ENCODE data around the gene BATF. TPM values are rescaled to one million over a fixed set of nuclear protein-coding genes. Genes with fewer than 3 reads are reported as not detected.

Gene BATF
- polyA plus RNA-seq, 1 donor from 2014 or later, result not detected

DNA sequence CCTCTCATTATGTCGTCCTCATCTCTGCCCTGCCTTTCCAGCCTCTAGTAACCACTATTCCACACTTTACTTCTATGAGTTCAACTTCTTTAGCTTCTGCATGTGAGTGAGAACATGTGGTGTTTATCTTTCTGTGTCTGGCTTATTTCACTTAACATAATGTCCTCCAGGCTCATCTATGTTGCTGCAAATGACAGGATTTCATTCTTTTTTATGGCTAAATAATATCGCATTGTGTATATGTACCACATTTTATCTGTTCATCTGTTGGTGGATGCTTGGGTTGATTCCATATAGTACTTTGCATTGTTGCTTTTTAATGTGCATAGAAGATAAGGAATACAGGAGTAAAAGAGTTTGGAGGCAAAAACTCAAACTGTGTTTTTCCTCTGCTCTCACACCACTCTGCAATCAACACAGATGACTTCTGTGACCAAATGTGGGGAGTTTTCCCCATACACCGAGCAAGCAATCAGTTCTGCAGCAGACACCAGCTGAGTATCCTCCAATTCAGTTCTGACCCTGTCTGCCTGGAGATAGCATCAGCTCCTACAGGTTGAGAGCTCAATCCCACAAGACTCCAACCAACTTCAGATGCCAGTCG lies 31.6 kb downstream of the BATF start:
- Histone ChIP-seq H3K27me3 (ENCODE audit: insufficient read depth, low read depth, low read length) (no peaks in the 10 kb centered on the region), H3K4me3 (ENCODE audit: low read length) (no peak overlapping the region), H3K4me2 (ENCODE audit: low read length) (no peak overlapping the region), H2AFZ (ENCODE audit: low read depth, low read length) (no peak overlapping the region), H3K9me3 (ENCODE audit: low read length) (no peaks in the 10 kb centered on the region), H3K9ac (ENCODE audit: low read length) (no peak overlapping the region), H3K9me2 (ENCODE audit: insufficient read depth, low read length) (no peaks in the 10 kb centered on the region), H4K20me1 (ENCODE audit: insufficient read depth) (no peaks in the 10 kb centered on the region), H3F3A (ENCODE audit: insufficient read depth, low read length, poor library complexity, severe bottlenecking) (no peaks in the 10 kb centered on the region), H3K36me3 (ENCODE audit: insufficient read depth, low read length) (no peaks in the 10 kb centered on the region), H3K79me2 (replicated peaks; ENCODE audit: insufficient read depth, low read length) (no peaks in the 10 kb centered on the region), H3K27ac (ENCODE audit: low read length) (no peak overlapping the region)
- TF ChIP-seq MXI1 (conservative IDR thresholded peaks at IDR 0.05; ENCODE audit: poor library complexity, severe bottlenecking) (no peak), POLR2AphosphoS5 (IDR thresholded peaks at IDR 0.05) (no peak), RAD21 (conservative IDR thresholded peaks at IDR 0.05) (no peak), EZH2 (IDR thresholded peaks at IDR 0.05; ENCODE audit: borderline replicate concordance, insufficient read depth, low read length, poor library complexity, severe bottlenecking) (no peak), SMC3 (conservative IDR thresholded peaks at IDR 0.05; ENCODE audit: poor library complexity) (no peak), TAF1 (IDR thresholded peaks at IDR 0.05; ENCODE audit: low read depth) (no peak), EP300 (conservative IDR thresholded peaks at IDR 0.05; ENCODE audit: poor library complexity, severe bottlenecking) (no peak)
- TF ChIP-seq, protein P1, sequence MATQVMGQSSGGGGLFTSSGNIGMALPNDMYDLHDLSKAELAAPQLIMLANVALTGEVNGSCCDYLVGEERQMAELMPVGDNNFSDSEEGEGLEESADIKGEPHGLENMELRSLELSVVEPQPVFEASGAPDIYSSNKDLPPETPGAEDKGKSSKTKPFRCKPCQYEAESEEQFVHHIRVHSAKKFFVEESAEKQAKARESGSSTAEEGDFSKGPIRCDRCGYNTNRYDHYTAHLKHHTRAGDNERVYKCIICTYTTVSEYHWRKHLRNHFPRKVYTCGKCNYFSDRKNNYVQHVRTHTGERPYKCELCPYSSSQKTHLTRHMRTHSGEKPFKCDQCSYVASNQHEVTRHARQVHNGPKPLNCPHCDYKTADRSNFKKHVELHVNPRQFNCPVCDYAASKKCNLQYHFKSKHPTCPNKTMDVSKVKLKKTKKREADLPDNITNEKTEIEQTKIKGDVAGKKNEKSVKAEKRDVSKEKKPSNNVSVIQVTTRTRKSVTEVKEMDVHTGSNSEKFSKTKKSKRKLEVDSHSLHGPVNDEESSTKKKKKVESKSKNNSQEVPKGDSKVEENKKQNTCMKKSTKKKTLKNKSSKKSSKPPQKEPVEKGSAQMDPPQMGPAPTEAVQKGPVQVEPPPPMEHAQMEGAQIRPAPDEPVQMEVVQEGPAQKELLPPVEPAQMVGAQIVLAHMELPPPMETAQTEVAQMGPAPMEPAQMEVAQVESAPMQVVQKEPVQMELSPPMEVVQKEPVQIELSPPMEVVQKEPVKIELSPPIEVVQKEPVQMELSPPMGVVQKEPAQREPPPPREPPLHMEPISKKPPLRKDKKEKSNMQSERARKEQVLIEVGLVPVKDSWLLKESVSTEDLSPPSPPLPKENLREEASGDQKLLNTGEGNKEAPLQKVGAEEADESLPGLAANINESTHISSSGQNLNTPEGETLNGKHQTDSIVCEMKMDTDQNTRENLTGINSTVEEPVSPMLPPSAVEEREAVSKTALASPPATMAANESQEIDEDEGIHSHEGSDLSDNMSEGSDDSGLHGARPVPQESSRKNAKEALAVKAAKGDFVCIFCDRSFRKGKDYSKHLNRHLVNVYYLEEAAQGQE (IDR thresholded peaks at IDR 0.05; ENCODE audit: borderline replicate concordance), result no peak
- TF ChIP-seq, protein P2, sequence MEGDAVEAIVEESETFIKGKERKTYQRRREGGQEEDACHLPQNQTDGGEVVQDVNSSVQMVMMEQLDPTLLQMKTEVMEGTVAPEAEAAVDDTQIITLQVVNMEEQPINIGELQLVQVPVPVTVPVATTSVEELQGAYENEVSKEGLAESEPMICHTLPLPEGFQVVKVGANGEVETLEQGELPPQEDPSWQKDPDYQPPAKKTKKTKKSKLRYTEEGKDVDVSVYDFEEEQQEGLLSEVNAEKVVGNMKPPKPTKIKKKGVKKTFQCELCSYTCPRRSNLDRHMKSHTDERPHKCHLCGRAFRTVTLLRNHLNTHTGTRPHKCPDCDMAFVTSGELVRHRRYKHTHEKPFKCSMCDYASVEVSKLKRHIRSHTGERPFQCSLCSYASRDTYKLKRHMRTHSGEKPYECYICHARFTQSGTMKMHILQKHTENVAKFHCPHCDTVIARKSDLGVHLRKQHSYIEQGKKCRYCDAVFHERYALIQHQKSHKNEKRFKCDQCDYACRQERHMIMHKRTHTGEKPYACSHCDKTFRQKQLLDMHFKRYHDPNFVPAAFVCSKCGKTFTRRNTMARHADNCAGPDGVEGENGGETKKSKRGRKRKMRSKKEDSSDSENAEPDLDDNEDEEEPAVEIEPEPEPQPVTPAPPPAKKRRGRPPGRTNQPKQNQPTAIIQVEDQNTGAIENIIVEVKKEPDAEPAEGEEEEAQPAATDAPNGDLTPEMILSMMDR (IDR thresholded peaks at IDR 0.05; ENCODE audit: poor library complexity, severe bottlenecking), result no peak

DNA sequence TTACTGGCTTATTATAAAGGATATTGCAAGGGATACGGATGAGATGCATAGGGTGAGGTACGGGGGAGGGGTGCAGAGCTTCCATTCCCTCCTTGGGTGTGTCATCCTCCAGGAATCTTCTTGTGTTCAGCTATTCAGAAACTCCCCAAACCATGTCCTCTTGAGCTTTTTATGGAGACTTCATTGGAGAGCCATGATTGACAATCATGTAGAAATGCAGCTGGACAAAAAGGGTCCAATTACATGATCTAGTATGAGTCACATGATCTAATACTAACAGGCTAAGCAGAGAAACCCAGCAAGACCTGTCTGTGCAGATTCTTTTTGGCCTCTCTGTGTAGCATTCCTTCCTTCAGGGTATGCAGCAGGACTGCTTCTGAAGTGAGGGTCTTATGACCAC lies 32.2 kb downstream of the BATF start:
- TF ChIP-seq POLR2AphosphoS5 (IDR thresholded peaks at IDR 0.05) (no peak), EP300 (conservative IDR thresholded peaks at IDR 0.05; ENCODE audit: poor library complexity, severe bottlenecking) (no peak), EZH2 (IDR thresholded peaks at IDR 0.05; ENCODE audit: borderline replicate concordance, insufficient read depth, low read length, poor library complexity, severe bottlenecking) (no peak), TAF1 (IDR thresholded peaks at IDR 0.05; ENCODE audit: low read depth) (no peak)
- TF ChIP-seq, protein P1 (IDR thresholded peaks at IDR 0.05; ENCODE audit: borderline replicate concordance), result no peak
- Histone ChIP-seq H3K27me3 (ENCODE audit: insufficient read depth, low read depth, low read length) (no peaks in the 10 kb centered on the region), H3K9me3 (ENCODE audit: low read length) (no peaks in the 10 kb centered on the region), H4K20me1 (ENCODE audit: insufficient read depth) (no peaks in the 10 kb centered on the region), H3K4me3 (ENCODE audit: low read length) (no peak overlapping the region), H2AFZ (ENCODE audit: low read depth, low read length) (no peak overlapping the region), H3K36me3 (ENCODE audit: insufficient read depth, low read length) (no peaks in the 10 kb centered on the region), H3K4me2 (ENCODE audit: low read length) (no peak overlapping the region), H3K9me2 (ENCODE audit: insufficient read depth, low read length) (no peaks in the 10 kb centered on the region), H3F3A (ENCODE audit: insufficient read depth, low read length, poor library complexity, severe bottlenecking) (no peaks in the 10 kb centered on the region), H3K79me2 (replicated peaks; ENCODE audit: insufficient read depth, low read length) (no peaks in the 10 kb centered on the region), H3K27ac (ENCODE audit: low read length) (no peak overlapping the region), H3K9ac (ENCODE audit: low read length) (no peak overlapping the region)
